Osteoblast (primary cell): Measurements from ENCODE around the gene ELOVL5. TPM values are rescaled to one million over a fixed set of nuclear protein-coding genes. Genes with fewer than 3 reads are reported as not detected.
A peak's percentile ranks its signal among the peaks of the same experiment; 100 is the strongest.
"Not testable (repeated sequence)": the region's sequence is repeated elsewhere in the genome, so short reads cannot be mapped to it uniquely, and the experiment has no call there.

Experiments used
- DNase-seq: peaks from one replicate; pipeline ENCODE4 v3.0.0; 2011; ENCODE audit warnings: low spot score, mixed read lengths; ENCODE audit not compliant: insufficient read length; ENCODE audit errors: missing footprints
- H2AFZ ChIP-seq: 2 replicates; pipeline ENCODE4 v1.6.0; 2011; ENCODE audit warnings: mild to moderate bottlenecking, low read length
- H3K27ac ChIP-seq: 2 replicates; pipeline ENCODE4 v1.5.1; 2011; ENCODE audit warnings: mild to moderate bottlenecking, low read depth, low read length, moderate library complexity
- H3K27me3 ChIP-seq: 2 replicates; pipeline ENCODE4 v1.6.0; 2012; ENCODE audit warnings: mild to moderate bottlenecking, control low read depth, inconsistent platforms, low read length, moderate library complexity; ENCODE audit not compliant: insufficient read depth
- H3K36me3 ChIP-seq: 2 replicates; pipeline ENCODE4 v1.5.1; 2011; ENCODE audit warnings: mild to moderate bottlenecking, low read length, control low read depth, moderate library complexity; ENCODE audit not compliant: insufficient read depth
- H3K4me1 ChIP-seq: 2 replicates; pipeline ENCODE4 v1.5.1; 2011; ENCODE audit warnings: mild to moderate bottlenecking, low read length, control low read depth, moderate library complexity; ENCODE audit not compliant: insufficient read depth
- H3K4me2 ChIP-seq: 2 replicates; pipeline ENCODE4 v1.6.0; 2011; ENCODE audit warnings: mild to moderate bottlenecking, low read length; ENCODE audit not compliant: insufficient read depth
- H3K4me3 ChIP-seq: fragments of 200-600 bp; sonication (generic); 3 replicates; pipeline ENCODE4 v1.5.1; 2012; ENCODE audit warnings: mild to moderate bottlenecking, low read length, inconsistent platforms; ENCODE audit not compliant: insufficient read depth
- H3K79me2 ChIP-seq: 2 replicates; pipeline ENCODE4 v1.6.0; 2012; ENCODE audit warnings: mild to moderate bottlenecking, low read length, control low read depth, inconsistent platforms; ENCODE audit not compliant: insufficient read depth
- H3K9me3 ChIP-seq: 2 replicates; pipeline ENCODE4 v1.5.1; 2011; ENCODE audit warnings: low read depth, low read length, control low read depth
- H4K20me1 ChIP-seq: 2 replicates; pipeline ENCODE4 v1.6.0; 2012; ENCODE audit warnings: mild to moderate bottlenecking, low read length, control low read depth; ENCODE audit not compliant: insufficient read depth
- total RNA-seq: library from RNA; depleted of rRNA; stranded (reverse); fragments of >200 nt; gene quantifications from 2 replicates; pipeline ENCODE4 v1.2.3, GENCODE V29; 2012
- TF ChIP-seq, protein P1 (sequence below): IDR thresholded peaks from 2 replicates; pipeline ENCODE4 v1.5.1; 2011; ENCODE audit warnings: mild to moderate bottlenecking, low read depth, low read length, moderate library complexity; ENCODE audit errors: extremely low read depth

ELOVL5 gene
- total RNA-seq, 1 donor: 75.3 TPM

DNA sequence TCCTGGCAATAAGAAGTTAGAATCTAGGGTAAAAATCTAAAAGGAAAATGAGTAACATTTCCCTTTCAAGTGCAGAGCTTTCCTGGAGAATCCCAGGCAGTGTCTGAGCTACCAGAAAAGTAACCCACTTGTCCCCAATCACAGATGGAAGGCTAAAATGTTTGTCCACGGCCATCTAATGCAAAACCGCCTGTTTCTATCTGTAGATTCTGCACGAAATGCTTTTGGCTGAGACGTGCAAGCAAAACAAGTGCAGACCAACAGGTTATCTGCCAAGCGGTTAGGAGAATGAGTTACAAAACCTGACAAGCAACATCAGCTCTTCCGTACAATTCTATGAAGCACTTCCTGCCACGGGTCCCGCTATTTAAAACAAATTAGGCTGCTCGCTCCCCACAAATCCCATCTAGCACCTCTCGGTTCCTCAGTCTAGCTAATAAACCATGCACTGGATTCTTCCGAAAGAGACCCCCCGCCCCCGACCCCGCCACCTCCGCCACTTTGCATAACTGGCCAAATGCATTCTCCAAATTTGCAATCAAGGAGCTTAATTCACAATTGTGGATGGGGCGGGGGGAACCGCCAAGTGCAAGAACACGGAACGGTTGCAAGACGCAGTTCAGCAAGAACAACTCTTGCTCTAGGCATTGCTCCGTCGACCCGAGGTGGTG is 1.4 kb downstream of the ELOVL5 start:
- Histone ChIP-seq H3K36me3 (no peaks in the 10 kb centered on the region), H3K79me2 (peaks cover 54% of the 10 kb centered on the region), H3K4me2 (peak overlapping the region; percentile 91), H3K27ac (peak overlapping the region; percentile 93), H3K9me3 (no peaks in the 10 kb centered on the region), H3K27me3 (peaks cover 4% of the 10 kb centered on the region), H3K4me3 (peak overlapping the region; percentile 90), H2AFZ (peak overlapping the region; percentile 67), H3K4me1 (peaks cover 7% of the 10 kb centered on the region), H4K20me1 (peaks cover 23% of the 10 kb centered on the region)
- DNase-seq: no peak
- TF ChIP-seq, protein P1, sequence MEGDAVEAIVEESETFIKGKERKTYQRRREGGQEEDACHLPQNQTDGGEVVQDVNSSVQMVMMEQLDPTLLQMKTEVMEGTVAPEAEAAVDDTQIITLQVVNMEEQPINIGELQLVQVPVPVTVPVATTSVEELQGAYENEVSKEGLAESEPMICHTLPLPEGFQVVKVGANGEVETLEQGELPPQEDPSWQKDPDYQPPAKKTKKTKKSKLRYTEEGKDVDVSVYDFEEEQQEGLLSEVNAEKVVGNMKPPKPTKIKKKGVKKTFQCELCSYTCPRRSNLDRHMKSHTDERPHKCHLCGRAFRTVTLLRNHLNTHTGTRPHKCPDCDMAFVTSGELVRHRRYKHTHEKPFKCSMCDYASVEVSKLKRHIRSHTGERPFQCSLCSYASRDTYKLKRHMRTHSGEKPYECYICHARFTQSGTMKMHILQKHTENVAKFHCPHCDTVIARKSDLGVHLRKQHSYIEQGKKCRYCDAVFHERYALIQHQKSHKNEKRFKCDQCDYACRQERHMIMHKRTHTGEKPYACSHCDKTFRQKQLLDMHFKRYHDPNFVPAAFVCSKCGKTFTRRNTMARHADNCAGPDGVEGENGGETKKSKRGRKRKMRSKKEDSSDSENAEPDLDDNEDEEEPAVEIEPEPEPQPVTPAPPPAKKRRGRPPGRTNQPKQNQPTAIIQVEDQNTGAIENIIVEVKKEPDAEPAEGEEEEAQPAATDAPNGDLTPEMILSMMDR: no peak

DNA sequence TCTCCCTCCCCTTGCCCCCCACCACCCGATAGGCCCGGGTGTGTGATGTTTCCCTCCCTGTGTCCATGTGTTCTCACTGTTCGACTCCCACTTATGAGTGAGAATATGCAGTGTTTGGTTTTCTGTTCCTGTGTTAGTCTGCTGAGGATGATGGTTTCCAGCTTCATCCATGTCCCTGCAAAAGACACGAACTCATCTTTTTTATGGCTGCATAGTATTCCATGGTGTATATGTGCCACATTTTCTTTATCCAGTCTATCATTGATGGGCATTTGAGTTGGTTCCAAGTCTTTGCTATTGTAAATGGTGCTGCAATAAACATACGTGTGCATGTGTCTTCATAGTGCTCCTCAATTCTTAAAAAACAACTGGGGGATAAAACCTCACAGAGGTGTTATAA is 2.7 kb downstream of the ELOVL5 start:
- Histone ChIP-seq H3K79me2 (peaks cover 67% of the 10 kb centered on the region), H4K20me1 (peaks cover 32% of the 10 kb centered on the region)
- not testable (repeated sequence) for DNase-seq, H3K9me3 ChIP-seq, H2AFZ ChIP-seq, H3K27me3 ChIP-seq, H3K4me2 ChIP-seq, H3K4me1 ChIP-seq, H3K36me3 ChIP-seq, H3K4me3 ChIP-seq, H3K27ac ChIP-seq

DNA sequence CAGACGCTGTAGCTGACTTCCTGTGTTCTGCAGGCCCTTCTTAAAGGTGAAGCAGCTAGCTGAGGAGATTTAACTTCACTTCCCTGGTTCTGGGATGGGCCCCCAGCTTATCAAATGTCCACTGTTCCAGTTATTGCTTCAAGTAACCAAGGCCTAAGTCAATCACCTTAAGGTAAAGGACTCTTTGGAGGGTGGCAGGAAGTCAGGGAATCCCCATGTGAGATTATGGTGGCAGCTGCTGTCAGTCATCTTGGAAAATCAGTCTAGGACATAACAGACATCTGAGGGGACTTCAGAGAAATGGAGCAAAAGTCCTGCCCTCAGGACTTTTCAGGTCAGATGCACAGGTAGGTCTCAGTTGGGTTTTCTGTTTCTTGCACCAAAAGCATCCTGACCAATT is 3.8 kb downstream of the ELOVL5 start:
- no peak for DNase-seq
- TF ChIP-seq, protein P1: no peak
- no peak overlapping the region for H3K4me3 ChIP-seq
- no peak overlapping the region for H3K4me2 ChIP-seq
- no peaks in the 10 kb centered on the region for H3K9me3 ChIP-seq
- peaks cover 36% of the 10 kb centered on the region for H4K20me1 ChIP-seq
- H3K27me3 ChIP-seq: no peaks in the 10 kb centered on the region
- H3K4me1 ChIP-seq: peaks cover 7% of the 10 kb centered on the region
- H3K79me2 ChIP-seq: peaks cover 76% of the 10 kb centered on the region
- no peaks in the 10 kb centered on the region for H3K36me3 ChIP-seq
- no peak overlapping the region for H3K27ac ChIP-seq
- H2AFZ ChIP-seq: no peak overlapping the region

DNA sequence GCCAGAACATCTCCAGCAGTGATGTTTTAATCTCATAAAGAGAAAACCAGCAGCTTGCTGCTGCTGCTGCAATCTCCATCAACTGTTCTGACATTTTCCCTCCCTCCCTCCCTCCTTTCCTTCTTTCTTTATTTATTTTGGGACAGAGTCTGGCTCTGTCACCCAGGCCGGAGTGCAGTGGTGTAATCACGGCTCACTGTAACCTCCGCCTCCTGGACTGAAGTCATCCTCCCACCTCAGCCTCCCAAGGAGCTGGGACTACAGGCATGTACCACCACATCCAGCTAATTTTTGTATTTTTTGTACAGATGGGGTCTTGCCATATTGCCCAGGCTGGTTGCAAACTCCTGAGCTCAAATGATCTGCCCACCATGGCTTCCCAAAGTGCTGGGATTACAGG is 5.7 kb downstream of the ELOVL5 start:
- Histone ChIP-seq H3K27me3 (no peaks in the 10 kb centered on the region), H3K79me2 (peaks cover 94% of the 10 kb centered on the region), H4K20me1 (peaks cover 36% of the 10 kb centered on the region), H3K4me2 (no peak overlapping the region), H3K4me1 (peaks cover 2% of the 10 kb centered on the region), H2AFZ (no peak overlapping the region), H3K36me3 (no peaks in the 10 kb centered on the region), H3K4me3 (no peak overlapping the region), H3K27ac (no peak overlapping the region), H3K9me3 (no peaks in the 10 kb centered on the region)
- no peak for DNase-seq
- TF ChIP-seq, protein P1: no peak
